Esophagus muscularis mucosa (tissue), 4 donors: Measurements from ENCODE around the gene CDC42SE2.

Experiments
- CTCF ChIP-seq, 3 experiments: fragments of 200-600 bp in 2 of 3; fragments of 450-650 bp in 1 of 3; sonication (generic) in 2 of 3; IDR thresholded peaks; one replicate each; pipeline ENCODE4 v1.5.1; 2017 to 2019; ENCODE audit warnings: antibody characterized with exemption in 3 of 3, mild to moderate bottlenecking in 2 of 3, moderate library complexity in 1 of 3
- EP300 ChIP-seq: sonication (generic); formaldehyde crosslinking; IDR thresholded peaks from one replicate; pipeline ENCODE4 v1.6.1; 2017; ENCODE audit warnings: antibody characterized with exemption
- POLR2A ChIP-seq: fragments of 450-650 bp; IDR thresholded peaks from one replicate; pipeline ENCODE4 v1.6.1; 2017; ENCODE audit warnings: antibody characterized with exemption, moderate library complexity, mild to moderate bottlenecking, low read depth
- POLR2AphosphoS5 ChIP-seq, 2 donors: sonication (generic); formaldehyde crosslinking; IDR thresholded peaks; one replicate each; pipeline ENCODE4 v1.6.1; 2017; ENCODE audit warnings: antibody characterized with exemption in 2 of 2

- no peak for TF ChIP-seq CTCF (IDR thresholded peaks at IDR 0.05)
- TF ChIP-seq POLR2A, result no peak
- TF ChIP-seq POLR2AphosphoS5 (IDR thresholded peaks at IDR 0.05), result no peak
- no peak for TF ChIP-seq EP300
Observed at GRCh38 chr5:131288328-131288727, 24.5 kb downstream of the CDC42SE2 start.
